Stromal cell of bone marrow (primary cell): ENCODE measurements around the gene TTC21B.
"Not testable (repeated sequence)": the region's sequence is repeated elsewhere in the genome, so short reads cannot be mapped to it uniquely, and the experiment has no call there.

Source experiments
- DNase-seq: peaks from one replicate; pipeline ENCODE4 v3.0.0-alpha.2; 2012; ENCODE audit warnings: low read depth

The TTC21B gene

GRCh38 chr2:165953655-165954606 lies at the start of gene TTC21B:
Gene TTC21B, minus strand, starts transcription at chr2:165953776. Its CDS starts 71 bp downstream, at chr2:165953705.
- peak; percentile 86 for DNase-seq

- no peak for DNase-seq
These were observed 46.8 kb upstream of the TTC21B start for GRCh38 chr2:166000401-166000800.

GRCh38 chr2:165990846-165991245 lies 37.3 kb upstream of the TTC21B start:
- DNase-seq, result no peak

GRCh38 chr2:165989851-165990250 lies 36.3 kb upstream of the TTC21B start:
- DNase-seq, result no peak

- DNase-seq, result no peak
These were observed 31.5 kb upstream of the TTC21B start for GRCh38 chr2:165985120-165985519.

- not testable (repeated sequence) for DNase-seq
These were observed 18.6 kb upstream of the TTC21B start for GRCh38 chr2:165972161-165972560.

GRCh38 chr2:165970663-165971062 lies 17.1 kb upstream of the TTC21B start:
- DNase-seq, result no peak

GRCh38 chr2:165969227-165969626 lies 15.7 kb upstream of the TTC21B start:
- no peak for DNase-seq

GRCh38 chr2:165967746-165968145 lies 14.2 kb upstream of the TTC21B start:
- no peak for DNase-seq

GRCh38 chr2:165961818-165962217 lies 8.2 kb upstream of the TTC21B start:
- no peak for DNase-seq

- DNase-seq, result no peak
These were observed 5.8 kb upstream of the TTC21B start for GRCh38 chr2:165959371-165959770.

GRCh38 chr2:165958313-165958960 lies 4.9 kb upstream of the TTC21B start:
- DNase-seq, result no peak

GRCh38 chr2:165957030-165957675 lies 3.6 kb upstream of the TTC21B start:
- no peak for DNase-seq

- DNase-seq, result no peak
These were observed 296 bp downstream of the TTC21B start for GRCh38 chr2:165953306-165953654.

GRCh38 chr2:165952741-165953211 lies 800 bp downstream of the TTC21B start:
- no peak for DNase-seq

GRCh38 chr2:165952085-165952484 lies 1.5 kb downstream of the TTC21B start:
- DNase-seq, result no peak

- no peak for DNase-seq
These were observed 3.1 kb downstream of the TTC21B start for GRCh38 chr2:165950438-165950837.

- no peak for DNase-seq
These were observed 11.7 kb downstream of the TTC21B start for GRCh38 chr2:165941827-165942226.

GRCh38 chr2:165938237-165938636 lies 15.3 kb downstream of the TTC21B start:
- DNase-seq, result no peak

- no peak for DNase-seq
These were observed 20.2 kb downstream of the TTC21B start for GRCh38 chr2:165933211-165933910.

- no peak for DNase-seq
These were observed 25.8 kb downstream of the TTC21B start for GRCh38 chr2:165927774-165928173.

GRCh38 chr2:165927353-165927752 lies 26.2 kb downstream of the TTC21B start:
- DNase-seq, result no peak
